GM18505 (cell line): ENCODE results near the gene PDE9A.
"Not testable (repeated sequence)": the region's sequence is repeated elsewhere in the genome, so short reads cannot be mapped to it uniquely, and the experiment has no call there.

ENCODE experiments used
- ATAC-seq: cut with Tn5 transposase; IDR thresholded peaks from one replicate; pipeline ENCODE4 v1.9.1; 2021; ENCODE audit not compliant: unreplicated experiment
- POLR2A ChIP-seq: IDR thresholded peaks from 4 replicates; pipeline ENCODE4 v1.6.1; 2011; ENCODE audit warnings: borderline replicate concordance; ENCODE audit not compliant: insufficient read depth, insufficient read length; ENCODE audit errors: extremely low read depth

Gene PDE9A

DNA sequence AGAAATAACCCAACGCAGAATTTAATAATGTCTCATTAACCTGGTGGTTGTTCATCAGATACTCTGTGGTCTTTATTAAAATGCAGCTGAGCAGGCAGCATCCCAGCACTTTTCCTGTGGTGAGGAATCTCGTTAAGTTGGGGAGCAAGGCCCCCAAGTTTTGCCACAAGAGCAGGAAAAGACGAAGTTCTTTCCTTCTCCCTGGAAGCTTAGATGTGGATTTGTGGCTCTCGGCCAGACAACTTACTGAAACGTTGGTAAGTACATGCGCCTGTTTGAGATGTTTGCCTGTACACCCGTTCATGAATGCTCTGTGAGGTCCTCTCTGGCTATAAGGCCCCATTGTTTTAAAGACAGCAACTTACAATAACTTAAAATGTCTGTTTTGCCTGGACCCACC, 34.3 kb upstream of the PDE9A start:
- no peak for TF ChIP-seq POLR2A
- no peak for ATAC-seq

DNA sequence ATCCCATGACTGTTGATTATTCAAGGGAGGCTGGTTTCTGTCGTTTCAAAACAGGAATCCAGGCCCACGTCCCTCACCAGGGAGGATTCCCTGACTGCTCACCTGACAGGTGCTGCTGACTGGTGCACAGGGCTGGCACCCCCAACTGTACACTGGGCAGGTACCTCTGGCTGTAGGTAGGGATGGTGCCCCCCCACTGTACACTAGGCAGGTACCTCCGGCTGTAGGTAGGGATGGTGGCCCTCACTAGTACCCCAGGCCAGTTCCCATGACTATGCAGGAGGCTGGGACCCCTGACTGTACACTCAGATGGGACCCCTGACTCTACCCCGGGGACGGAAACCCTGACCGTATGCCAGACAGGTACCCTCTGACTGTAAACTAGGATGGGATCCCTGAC, 33.6 kb upstream of the PDE9A start:
- TF ChIP-seq POLR2A: no peak

DNA sequence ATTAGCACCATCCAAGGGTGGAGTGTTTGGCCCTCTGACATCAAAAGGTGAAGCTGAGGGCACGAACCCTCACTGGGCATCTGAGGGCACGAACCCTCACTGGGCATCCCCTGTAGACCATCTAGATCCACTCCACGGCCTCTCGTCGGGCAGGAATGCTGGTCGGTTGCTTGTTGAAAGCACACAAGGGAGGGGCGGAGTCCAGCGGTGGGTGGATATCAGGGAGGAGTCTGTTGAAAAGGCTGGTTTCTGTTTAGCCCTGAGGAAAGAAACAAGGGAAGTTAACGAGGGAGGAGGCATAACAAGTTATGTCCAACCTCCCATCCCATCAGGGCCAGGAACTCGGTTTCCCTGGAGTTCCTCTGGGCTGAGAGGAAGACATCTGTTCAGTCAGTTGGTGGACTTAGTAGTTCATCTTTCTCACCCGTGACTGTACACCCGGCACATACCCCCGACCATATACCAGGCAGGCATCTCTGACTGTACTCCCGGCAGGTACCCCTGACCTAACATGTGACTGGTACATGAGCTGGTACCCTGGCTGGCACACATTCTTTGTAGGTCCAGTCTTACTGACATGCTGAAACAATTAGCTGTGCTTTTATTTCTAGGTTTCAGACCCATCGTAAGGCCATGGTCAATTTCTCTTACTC, 32.1 kb upstream of the PDE9A start:
- no peak for ATAC-seq
- TF ChIP-seq POLR2A: no peak

More for the DNA sequence above, 33.6 kb upstream of the PDE9A start:
- ATAC-seq: no peak

DNA sequence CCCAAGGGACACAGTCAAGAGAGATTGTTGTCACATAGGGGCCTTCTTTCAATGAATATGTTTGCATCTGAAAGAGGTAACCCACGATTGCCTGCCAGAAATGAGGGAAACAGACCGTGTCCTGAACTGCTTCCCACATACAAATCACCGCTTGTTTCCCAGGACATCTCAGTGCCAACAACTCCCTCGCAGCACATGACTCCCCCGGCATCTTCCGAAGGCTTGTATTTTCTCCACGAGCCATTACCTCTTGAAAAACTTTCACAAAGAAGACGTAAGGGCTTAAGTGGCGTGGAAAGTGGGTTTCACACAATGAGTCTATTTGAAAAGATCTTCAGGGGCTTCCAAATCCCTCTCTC, 31.6 kb upstream of the PDE9A start:
- no peak for TF ChIP-seq POLR2A
- ATAC-seq: no peak

DNA sequence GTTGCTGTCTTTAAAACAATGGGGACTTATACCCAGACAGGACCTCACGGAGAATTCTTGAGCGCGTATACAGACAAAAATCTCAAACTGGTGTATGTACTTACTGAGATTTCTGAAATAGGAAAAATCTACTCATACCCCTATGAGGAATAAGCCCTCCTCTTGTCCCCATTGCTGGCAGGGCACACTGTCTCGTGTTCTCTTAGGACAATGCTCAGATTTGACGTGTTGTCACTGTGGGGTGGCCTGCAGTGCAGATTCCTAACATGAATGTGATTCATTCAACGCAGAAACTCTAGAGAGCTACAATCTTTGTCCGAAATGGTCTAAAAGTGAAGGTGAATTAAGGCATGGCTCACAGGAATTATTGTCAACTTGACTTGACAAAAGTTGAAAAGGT, 31.1 kb upstream of the PDE9A start:
- TF ChIP-seq POLR2A: no peak
- ATAC-seq: no peak

DNA sequence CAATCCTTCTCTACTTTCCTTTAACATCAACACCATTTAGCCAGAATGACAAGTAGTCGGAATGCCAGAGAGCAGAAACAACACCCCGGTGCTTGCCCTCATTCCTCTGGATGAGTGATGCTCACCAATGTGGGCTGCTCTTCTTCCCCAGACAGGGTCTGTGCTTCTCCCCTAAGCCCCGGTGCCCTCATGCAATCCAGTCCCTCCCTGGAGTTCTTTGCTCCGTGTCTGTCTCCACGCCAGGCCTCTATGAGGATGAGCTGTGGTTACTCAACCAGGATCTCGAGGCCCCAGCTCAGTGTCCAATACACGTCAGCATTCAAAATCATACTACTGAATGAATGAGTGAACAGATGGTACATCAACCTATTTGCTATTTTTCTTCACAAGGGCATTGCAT, 29.7 kb upstream of the PDE9A start:
- ATAC-seq: no peak
- TF ChIP-seq POLR2A: no peak

DNA sequence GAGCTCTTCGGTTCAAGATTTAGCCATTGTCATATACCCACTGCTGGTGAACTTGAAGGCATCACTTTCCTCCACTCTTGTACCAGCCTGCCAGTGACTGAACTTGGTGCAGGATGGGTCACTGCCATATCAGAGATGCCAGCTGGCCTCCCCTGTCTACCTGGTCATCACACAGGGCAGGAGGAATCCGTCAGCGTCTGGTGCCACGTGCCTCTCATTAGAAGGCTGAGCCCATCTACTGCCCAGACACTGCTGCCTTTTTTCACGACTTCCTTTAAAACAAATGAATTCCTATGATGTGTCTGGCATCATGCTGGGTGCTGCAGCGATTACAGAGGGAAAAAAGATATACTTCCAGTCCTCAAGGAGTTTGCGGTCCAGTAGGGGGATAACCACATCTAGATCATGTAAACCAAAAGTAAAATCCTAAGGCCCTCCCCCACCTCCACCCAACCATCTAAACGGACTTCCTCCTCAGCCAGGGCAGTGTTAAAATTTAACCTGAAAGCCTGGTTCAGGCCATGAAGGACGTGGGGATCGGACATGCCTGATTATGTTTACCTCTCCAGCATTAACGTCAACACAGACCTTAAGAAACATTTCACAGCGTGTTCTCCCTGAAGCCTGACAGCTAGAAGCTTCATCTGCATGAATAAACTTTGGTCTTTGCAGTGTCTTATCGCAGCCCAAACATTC, 29.2 kb upstream of the PDE9A start:
- TF ChIP-seq POLR2A: no peak
- ATAC-seq: no peak

DNA sequence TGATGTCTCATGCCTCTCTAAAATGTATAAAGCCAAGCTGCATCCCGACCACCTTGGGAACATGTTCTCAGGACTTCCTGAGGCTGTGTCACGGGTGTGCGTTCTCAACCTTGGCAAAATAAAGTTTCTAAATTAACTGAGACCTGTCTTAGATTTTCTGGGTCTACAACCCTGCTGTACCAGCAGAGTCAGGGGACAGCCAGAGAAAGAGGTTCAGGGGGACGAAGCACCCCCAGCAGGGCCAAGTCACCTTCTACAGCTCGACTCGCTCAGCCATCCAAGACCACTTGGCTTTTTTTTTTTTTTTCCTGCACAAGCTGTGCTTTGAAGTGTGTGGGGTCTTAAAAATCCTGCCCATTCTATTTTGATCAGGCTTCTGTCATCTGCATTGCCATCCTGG, 28.5 kb upstream of the PDE9A start:
- no peak for TF ChIP-seq POLR2A
- ATAC-seq: no peak

DNA sequence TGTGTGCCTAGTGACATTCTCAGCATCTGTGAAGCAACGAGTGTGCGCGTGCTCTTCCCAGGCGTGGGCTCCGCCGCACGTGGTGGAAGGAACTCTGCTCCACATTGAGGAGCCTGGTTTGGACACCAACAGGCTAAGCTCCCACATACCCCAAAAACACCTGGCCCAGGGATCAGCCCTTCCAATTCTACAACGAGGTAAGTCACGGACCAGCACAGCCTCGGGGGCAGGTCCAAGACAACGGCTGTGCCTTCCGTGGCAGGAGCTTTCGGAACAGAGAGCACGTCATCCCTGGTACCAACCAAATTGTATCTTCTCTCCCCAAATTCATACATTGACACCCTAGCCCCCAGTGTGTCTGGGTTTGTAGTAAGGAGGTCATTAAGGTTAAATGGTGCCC, 27.2 kb upstream of the PDE9A start:
- TF ChIP-seq POLR2A: no peak
- ATAC-seq: no peak

DNA sequence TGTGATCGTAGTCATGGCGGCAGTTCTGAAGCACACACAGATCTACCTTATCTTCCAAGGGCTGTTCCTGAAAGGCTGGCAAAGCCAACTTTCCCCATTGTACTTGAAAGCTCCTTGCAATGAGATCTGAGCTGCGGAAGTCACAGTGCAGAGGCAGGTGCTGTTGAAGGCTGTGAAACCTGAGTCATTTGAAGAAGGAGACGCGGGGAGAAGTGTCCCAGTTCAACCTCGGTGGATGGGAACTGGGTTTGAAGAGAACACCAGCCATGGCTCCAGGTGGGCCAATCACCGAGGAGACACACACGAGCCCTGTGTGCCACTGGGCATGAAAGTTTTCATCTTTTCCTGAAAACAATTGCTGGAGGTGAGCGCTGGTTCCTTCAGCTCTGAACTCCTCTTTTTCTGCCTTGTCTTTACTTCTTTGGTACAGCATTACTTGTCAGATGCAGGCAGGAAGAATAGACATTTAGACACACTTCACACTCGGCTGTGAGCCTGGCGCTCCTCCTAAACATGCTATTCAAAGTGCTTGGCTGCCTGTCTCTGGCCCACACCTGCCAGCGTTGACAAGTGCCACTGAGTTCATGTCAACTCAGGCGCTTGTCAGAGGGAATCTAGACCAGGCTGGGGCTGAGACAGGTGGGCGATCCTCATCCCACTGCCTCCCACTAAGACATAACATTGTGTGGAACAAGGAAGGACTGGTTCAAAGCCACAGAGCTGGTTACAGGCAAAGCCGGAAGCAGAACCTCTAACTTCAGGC, 25.7 kb upstream of the PDE9A start:
- no peak for TF ChIP-seq POLR2A

DNA sequence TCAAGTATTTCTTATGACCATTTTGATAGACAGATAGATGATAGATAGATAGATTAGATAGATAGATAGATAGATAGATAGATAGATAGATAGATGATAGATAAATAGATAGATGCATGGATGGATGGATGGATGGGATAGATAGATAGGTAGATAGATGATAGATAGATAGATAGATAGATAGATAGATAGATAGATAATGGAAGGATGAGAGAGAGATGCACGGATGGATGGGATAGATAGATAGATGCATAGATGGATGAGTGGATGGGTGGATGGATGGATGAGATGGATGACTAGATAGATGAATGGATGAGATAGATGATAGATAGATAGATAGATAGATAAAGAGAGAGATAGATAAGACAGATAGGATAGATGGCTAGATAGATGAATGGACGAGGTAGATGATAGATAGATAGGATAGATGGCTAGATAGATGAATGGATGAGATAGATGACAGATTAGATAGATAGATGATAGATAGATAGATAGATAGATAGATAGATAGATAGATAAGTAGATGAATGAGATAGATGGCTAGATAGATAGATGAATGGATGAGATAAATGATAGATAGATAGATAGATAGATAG, 24.9 kb upstream of the PDE9A start:
- not testable (repeated sequence) for ATAC-seq

More for the DNA sequence above, 25.7 kb upstream of the PDE9A start:
- no peak for ATAC-seq

DNA sequence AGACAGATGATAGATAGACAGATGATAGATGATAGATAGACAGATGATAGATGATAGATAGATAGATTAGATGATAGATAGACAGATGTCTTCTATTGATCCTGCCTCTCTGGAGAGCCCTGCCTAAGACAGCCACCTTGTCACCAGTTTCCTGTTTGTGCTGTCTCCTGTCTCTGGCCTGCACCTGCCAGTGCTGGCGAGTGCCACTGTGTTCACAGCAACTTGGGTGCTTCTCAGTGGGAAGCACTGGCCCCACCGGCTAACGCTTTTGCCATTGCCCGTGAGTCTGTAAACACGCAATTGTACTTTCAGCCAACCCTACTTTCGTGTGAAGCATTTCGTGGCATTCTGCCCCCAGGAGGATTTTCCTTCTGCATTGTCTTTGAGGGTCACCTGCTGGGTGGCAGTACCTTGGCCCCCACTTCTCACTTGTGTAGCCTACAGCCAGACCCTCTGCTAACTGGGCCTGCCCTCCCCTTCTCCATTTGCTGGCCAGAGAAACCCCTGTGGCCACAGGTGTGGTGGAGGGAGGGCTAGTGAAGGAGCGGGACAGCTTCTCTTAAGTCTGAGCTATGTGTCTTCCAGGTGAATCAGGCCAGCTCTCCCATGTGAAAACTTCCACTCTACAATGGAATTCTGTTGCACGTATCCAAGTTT, 23.4 kb upstream of the PDE9A start:
- ATAC-seq: no peak
- TF ChIP-seq POLR2A: no peak

DNA sequence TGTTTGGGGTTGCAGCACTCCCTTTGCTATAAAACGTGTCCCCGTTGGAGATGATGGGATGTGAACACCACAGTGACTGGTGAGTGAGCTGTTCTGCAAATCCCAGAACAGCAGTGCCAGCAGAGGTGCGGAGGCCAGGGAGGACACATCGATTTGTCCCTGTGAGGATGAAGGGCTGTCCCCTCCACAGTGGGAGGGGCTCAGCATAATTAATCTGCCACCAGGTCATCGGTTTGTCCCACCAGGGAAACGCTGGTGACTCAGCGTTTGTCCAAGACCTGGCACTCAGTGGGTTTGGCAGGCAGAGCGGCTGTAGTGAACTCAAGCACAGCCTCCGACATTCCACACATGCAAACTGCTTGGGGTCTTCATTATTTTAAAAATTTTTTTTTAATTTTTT, 22.8 kb upstream of the PDE9A start:
- no peak for TF ChIP-seq POLR2A
- ATAC-seq: no peak

DNA sequence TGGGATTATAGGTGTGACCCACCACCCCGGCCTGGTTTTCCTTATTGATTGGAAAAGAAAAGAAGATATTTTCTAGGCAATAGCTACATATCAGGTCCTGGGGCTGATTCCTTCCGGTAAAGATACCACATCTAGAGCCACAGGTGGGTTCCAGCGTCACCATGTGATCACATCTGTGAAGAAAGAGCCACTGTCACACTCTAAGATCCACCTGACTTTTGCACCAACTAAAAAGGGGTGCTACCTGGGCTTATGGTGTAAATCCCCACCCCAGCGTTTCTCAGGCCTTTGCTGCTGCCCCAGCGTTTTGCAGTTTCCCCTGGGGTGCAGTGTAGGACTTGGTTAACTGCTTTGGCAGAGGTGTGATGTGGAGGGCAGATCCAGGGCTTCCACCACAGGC, 22.3 kb upstream of the PDE9A start:
- no peak for ATAC-seq
- TF ChIP-seq POLR2A: no peak

DNA sequence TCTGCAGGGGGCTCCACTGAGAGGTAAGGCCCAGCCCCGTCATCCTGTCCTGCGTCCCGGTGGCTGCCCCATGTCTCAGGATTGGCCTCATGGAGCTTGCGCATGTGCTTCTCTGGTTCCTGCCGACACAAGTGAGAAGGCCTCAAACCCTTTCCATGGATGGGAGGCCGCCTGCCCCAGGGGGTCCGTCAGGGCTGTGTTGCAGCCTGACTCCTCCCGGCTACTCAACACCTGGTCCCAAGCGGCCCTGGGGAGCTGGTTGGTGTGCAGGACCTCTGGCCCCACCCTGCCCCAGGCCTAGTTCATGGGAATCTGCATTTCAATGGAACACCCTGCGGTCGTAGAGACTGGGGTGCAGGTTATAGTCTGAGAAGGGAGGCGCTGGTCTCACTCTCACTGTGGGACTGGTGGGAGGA, 21.1 kb upstream of the PDE9A start:
- TF ChIP-seq POLR2A: no peak
- ATAC-seq: no peak
